KMS-11 (cell line): Measurements from ENCODE around the gene CCDC124.
A peak's percentile ranks its signal among the peaks of the same experiment; 100 is the strongest.

Experiments
- H2AFZ ChIP-seq: fragments of 200-600 bp; sonication (generic); 2 replicates; pipeline ENCODE4 v1.6.1; 2016; ENCODE audit warnings: antibody characterized with exemption, mixed run types, low read depth
- H3K27ac ChIP-seq: fragments of 200-600 bp; sonication (generic); 2 replicates; pipeline ENCODE4 v1.6.1; 2016; ENCODE audit warnings: mild to moderate bottlenecking, mixed run types
- H3K27me3 ChIP-seq: fragments of 200-600 bp; sonication (generic); 2 replicates; pipeline ENCODE4 v1.6.1; 2017; ENCODE audit warnings: mild to moderate bottlenecking, low read depth, mixed run types, moderate library complexity; ENCODE audit not compliant: insufficient read depth
- H3K36me3 ChIP-seq: fragments of 200-600 bp; sonication (generic); 2 replicates; pipeline ENCODE4 v1.6.1; 2017; ENCODE audit warnings: mild to moderate bottlenecking, mixed run types; ENCODE audit not compliant: insufficient read depth
- H3K4me1 ChIP-seq: fragments of 200-600 bp; sonication (generic); 2 replicates; pipeline ENCODE4 v1.6.1; 2016; ENCODE audit warnings: mild to moderate bottlenecking, low read depth, mixed run types; ENCODE audit not compliant: poor library complexity, severe bottlenecking
- H3K4me2 ChIP-seq: fragments of 200-600 bp; sonication (generic); 2 replicates; pipeline ENCODE4 v1.7.0; 2016; ENCODE audit warnings: mild to moderate bottlenecking, mixed run types
- H3K4me3 ChIP-seq: fragments of 200-600 bp; sonication (generic); IDR thresholded peaks from 2 replicates; pipeline ENCODE4 v1.6.1; 2017; ENCODE audit warnings: low read depth, low read length, mixed read lengths; ENCODE audit not compliant: insufficient read depth
- H3K79me2 ChIP-seq: fragments of 200-600 bp; sonication (generic); 2 replicates; pipeline ENCODE4 v1.6.1; 2016; ENCODE audit warnings: low read depth, mixed run types; ENCODE audit not compliant: insufficient read depth
- H3K9ac ChIP-seq: fragments of 200-600 bp; sonication (generic); 2 replicates; pipeline ENCODE4 v1.6.1; 2016; ENCODE audit warnings: mild to moderate bottlenecking, mixed run types
- H4K20me1 ChIP-seq: fragments of 200-600 bp; sonication (generic); 2 replicates; pipeline ENCODE4 v1.6.1; 2016; ENCODE audit warnings: mild to moderate bottlenecking, mixed run types; ENCODE audit not compliant: insufficient read depth
- TF ChIP-seq, protein P1 (sequence below): fragments of 200-600 bp; sonication (generic); conservative IDR thresholded peaks from 2 replicates; pipeline ENCODE4 v1.6.1; 2017; ENCODE audit warnings: low read depth, mild to moderate bottlenecking, antibody characterized with exemption, low read length, moderate library complexity, mixed read lengths

The CCDC124 gene

DNA sequence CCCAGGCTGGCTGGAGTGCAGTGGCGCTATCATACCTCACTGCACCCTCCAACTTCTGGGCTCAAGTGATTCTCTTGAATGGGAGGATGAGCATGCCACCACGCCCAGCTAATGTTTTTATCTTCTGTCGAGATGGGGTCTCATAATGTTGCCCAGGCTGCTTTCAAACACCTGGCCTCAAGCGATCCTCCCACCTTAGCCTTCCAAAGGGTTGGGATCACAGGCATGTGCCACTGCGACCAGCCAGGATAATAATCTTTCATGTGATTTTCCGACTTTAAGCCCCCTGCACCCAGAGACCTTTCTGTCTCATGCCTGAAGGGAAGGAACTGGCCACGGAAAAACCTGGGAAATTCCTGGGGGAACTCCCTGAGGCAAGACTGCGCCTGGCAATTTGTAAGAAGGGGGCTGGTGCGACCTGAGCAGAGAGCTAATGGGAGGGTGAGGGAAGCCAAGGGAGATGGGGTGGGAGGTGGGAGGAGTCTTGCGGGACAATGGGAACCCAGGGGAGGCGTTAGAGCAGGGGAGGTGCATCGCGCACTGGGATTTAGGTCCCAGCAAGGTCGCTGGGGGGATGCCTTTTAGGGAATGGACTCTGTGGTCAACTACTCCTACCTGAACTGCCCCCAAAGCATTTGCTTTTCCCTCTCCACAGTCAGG lies 1.2 kb upstream of the CCDC124 start:
- H3K4me3 ChIP-seq: no peak overlapping the region
- peaks cover 13% of the 10 kb centered on the region; the same call in 1 of the 2 replicates for H3K27me3 ChIP-seq
- H4K20me1 ChIP-seq: no peaks in the 10 kb centered on the region
- no peaks in the 10 kb centered on the region; the same call in 1 of the 2 replicates for H3K79me2 ChIP-seq
- no peak overlapping the region for H3K9ac ChIP-seq
- H2AFZ ChIP-seq: peak overlapping the region; percentile 86
- TF ChIP-seq, protein P1, sequence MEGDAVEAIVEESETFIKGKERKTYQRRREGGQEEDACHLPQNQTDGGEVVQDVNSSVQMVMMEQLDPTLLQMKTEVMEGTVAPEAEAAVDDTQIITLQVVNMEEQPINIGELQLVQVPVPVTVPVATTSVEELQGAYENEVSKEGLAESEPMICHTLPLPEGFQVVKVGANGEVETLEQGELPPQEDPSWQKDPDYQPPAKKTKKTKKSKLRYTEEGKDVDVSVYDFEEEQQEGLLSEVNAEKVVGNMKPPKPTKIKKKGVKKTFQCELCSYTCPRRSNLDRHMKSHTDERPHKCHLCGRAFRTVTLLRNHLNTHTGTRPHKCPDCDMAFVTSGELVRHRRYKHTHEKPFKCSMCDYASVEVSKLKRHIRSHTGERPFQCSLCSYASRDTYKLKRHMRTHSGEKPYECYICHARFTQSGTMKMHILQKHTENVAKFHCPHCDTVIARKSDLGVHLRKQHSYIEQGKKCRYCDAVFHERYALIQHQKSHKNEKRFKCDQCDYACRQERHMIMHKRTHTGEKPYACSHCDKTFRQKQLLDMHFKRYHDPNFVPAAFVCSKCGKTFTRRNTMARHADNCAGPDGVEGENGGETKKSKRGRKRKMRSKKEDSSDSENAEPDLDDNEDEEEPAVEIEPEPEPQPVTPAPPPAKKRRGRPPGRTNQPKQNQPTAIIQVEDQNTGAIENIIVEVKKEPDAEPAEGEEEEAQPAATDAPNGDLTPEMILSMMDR: no peak
- H3K36me3 ChIP-seq: no peaks in the 10 kb centered on the region
- peaks cover 29% of the 10 kb centered on the region for H3K4me1 ChIP-seq
- peak overlapping the region; percentile 69 for H3K4me2 ChIP-seq
- no peak overlapping the region for H3K27ac ChIP-seq

DNA sequence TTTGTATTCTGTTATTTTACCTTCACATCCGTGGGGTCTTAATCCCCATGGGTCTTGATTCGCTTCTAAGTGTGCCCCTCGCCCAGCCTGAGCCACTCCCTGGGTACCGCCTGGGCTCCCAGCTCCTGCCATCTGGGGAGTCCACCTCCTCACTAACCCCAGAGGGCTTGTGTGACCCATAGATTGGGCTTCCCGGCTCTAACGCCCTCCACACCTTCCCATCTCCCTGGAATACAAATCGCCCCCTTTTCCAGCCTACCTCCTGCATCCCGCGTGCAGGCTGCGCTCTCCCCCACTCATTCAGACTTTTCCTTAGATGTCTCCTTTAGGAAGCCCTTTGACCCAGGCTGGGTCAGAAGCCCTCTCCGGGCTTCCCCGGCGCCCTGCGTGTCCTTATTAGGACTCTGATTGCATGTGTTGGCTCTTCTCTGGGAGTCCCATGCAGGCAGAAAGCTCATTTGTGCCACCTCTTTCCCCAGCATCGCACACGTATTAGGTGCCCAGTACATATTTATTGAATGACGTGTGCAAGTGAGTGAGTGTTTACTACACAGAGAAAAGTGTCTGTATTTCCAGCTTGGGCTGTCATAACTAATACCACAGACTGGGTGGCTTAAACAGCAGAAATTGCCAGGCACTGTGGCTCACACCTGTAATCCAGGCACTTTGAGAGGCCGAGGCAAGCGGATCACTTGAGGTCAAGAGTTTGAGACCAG lies 757 bp downstream of the CCDC124 start:
- Histone ChIP-seq H2AFZ (peak overlapping the region; percentile 86; the same call in 1 of the 2 replicates), H3K4me2 (peak overlapping the region; percentile 69), H3K4me1 (peaks cover 28% of the 10 kb centered on the region), H3K79me2 (no peaks in the 10 kb centered on the region; the same call in 1 of the 2 replicates), H3K27me3 (no peaks in the 10 kb centered on the region), H3K4me3 (peak overlapping the region; percentile 9), H3K9ac (peak overlapping the region; percentile 88), H3K36me3 (no peaks in the 10 kb centered on the region), H3K27ac (no peak overlapping the region; the same call in 1 of the 2 replicates), H4K20me1 (no peaks in the 10 kb centered on the region)
- TF ChIP-seq, protein P1: no peak

- H3K4me2 ChIP-seq: no peak overlapping the region
- H2AFZ ChIP-seq: no peak overlapping the region
- no peak overlapping the region for H3K27ac ChIP-seq
- no peaks in the 10 kb centered on the region for H4K20me1 ChIP-seq
- H3K79me2 ChIP-seq: no peaks in the 10 kb centered on the region; the same call in 1 of the 2 replicates
- H3K4me1 ChIP-seq: peaks cover 8% of the 10 kb centered on the region
- H3K27me3 ChIP-seq: no peaks in the 10 kb centered on the region
- H3K36me3 ChIP-seq: no peaks in the 10 kb centered on the region
- no peak overlapping the region for H3K4me3 ChIP-seq
- no peak overlapping the region for H3K9ac ChIP-seq
- TF ChIP-seq, protein P1: no peak
Measured at GRCh38 chr19:17936379-17936778, 3.6 kb downstream of the CCDC124 start.

- Histone ChIP-seq H3K27ac (no peak overlapping the region), H3K4me3 (no peak overlapping the region), H2AFZ (no peak overlapping the region), H3K79me2 (no peaks in the 10 kb centered on the region; the same call in 1 of the 2 replicates), H3K4me2 (no peak overlapping the region), H3K36me3 (no peaks in the 10 kb centered on the region), H4K20me1 (no peaks in the 10 kb centered on the region), H3K4me1 (no peaks in the 10 kb centered on the region), H3K9ac (no peak overlapping the region), H3K27me3 (no peaks in the 10 kb centered on the region)
- TF ChIP-seq, protein P1: no peak
Measured at GRCh38 chr19:17937371-17937900, 4.6 kb downstream of the CCDC124 start.
